GM12878 (cell line): ENCODE data around the gene IRX4. TPM values are rescaled to one million over a fixed set of nuclear protein-coding genes. Genes with fewer than 3 reads are reported as not detected.

Experiments used
- ATAC-seq: fragments of 200-7000 bp; cut with Tn5 transposase; 3 replicates; pipeline ENCODE4 v1.9.1; 2020; ENCODE audit warnings: mild to moderate bottlenecking, moderate library complexity
- BruUV-seq: library from RNA; stranded (reverse); fragments of 400-500 nt; replicated peaks from 2 replicates; lab custom pipeline; 2021; lab: Mats Ljungman, UMichigan
- CTCF ChIA-PET: fragments of 300-600 bp; sonication (Branson Sonifier 250); formaldehyde crosslinking; extraction: SDS; loops from one replicate; lab custom pipeline; 2021; ENCODE audit warnings: inconsistent platforms; lab: Yijun Ruan, JAX
- POLR2A ChIA-PET: fragments of 350-600 bp; formaldehyde crosslinking; extraction: SDS; loops from one replicate; lab custom pipeline; 2021; ENCODE audit warnings: inconsistent platforms; lab: Charles Lee
- RAD21 ChIA-PET: fragments of 300-600 bp; sonication (Branson Sonifier 250); formaldehyde crosslinking; loops from one replicate; lab custom pipeline; 2023; ENCODE audit warnings: antibody characterized with exemption; ENCODE audit not compliant: unreplicated experiment; lab: Charles Lee
- SMC1A ChIA-PET: fragments of 300-600 bp; sonication (Branson Sonifier 250); formaldehyde crosslinking; loops from one replicate; lab custom pipeline; 2023; ENCODE audit not compliant: unreplicated experiment, uncharacterized antibody; lab: Charles Lee
- DNase-seq: peaks from one replicate; pipeline ENCODE4 v3.0.0-alpha.2; 2011; ENCODE audit warnings: low read depth, low spot score
- FAIRE-seq: peaks from 3 replicates; lab custom pipeline; 2011; peaks lifted over from hg19 to GRCh38; lab: Jason Lieb, UNC
- H2AFZ ChIP-seq: 2 replicates; pipeline ENCODE4 v1.6.0; 2011; ENCODE audit warnings: low read depth, low read length, control low read depth; ENCODE audit not compliant: control insufficient read depth
- H3K27ac ChIP-seq: 2 replicates; pipeline ENCODE4 v1.5.1; 2011; ENCODE audit warnings: control low read depth; ENCODE audit not compliant: control insufficient read depth, insufficient read depth
- H3K27me3 ChIP-seq, 2 experiments: replicated peaks in 1 of 2; 2 replicates each; pipeline versions ENCODE4 v1.6.0 to v1.6.1; 2011; ENCODE audit warnings: low read length in 1 of 2; ENCODE audit not compliant: control insufficient read depth in 2 of 2, insufficient read depth in 2 of 2
- H3K36me3 ChIP-seq, 2 experiments: 2 replicates each; pipeline ENCODE4 v1.5.1; 2011; ENCODE audit warnings: low read length in 1 of 2; ENCODE audit not compliant: control insufficient read depth in 2 of 2, insufficient read depth in 2 of 2
- H3K4me1 ChIP-seq: 2 replicates; pipeline ENCODE4 v1.6.1; 2011; ENCODE audit warnings: mild to moderate bottlenecking, low read length, moderate library complexity, mixed read lengths; ENCODE audit not compliant: control insufficient read depth, insufficient read depth
- H3K4me2 ChIP-seq: 2 replicates; pipeline ENCODE4 v1.6.0; 2011; ENCODE audit warnings: control low read depth; ENCODE audit not compliant: control insufficient read depth, insufficient read depth
- H3K4me3 ChIP-seq: fragments of 200-600 bp; sonication (generic); 2 replicates; pipeline ENCODE4 v1.5.1; 2016
- H3K79me2 ChIP-seq: 2 replicates; pipeline ENCODE4 v1.6.0; 2011; ENCODE audit warnings: low read length; ENCODE audit not compliant: control insufficient read depth, insufficient read depth
- H3K9ac ChIP-seq: 2 replicates; pipeline ENCODE4 v1.8.0; 2011; ENCODE audit warnings: low read length, control low read depth, mixed read lengths; ENCODE audit not compliant: control insufficient read depth, insufficient read depth
- H3K9me3 ChIP-seq: replicated peaks from 3 replicates; pipeline ENCODE4 v1.5.1; 2011; ENCODE audit warnings: mild to moderate bottlenecking, low read length; ENCODE audit not compliant: control insufficient read depth, insufficient read depth
- H4K20me1 ChIP-seq: 2 replicates; pipeline ENCODE4 v1.6.0; 2011; ENCODE audit not compliant: control insufficient read depth, insufficient read depth
- E2F4 ChIP-seq: IDR thresholded peaks from 2 replicates; pipeline ENCODE4 v1.6.1; 2012; ENCODE audit warnings: low read depth, low read length, improper control_type of control experiment
- HDAC6 ChIP-seq: fragments of 200-600 bp; sonication (generic); IDR thresholded peaks from one replicate; pipeline ENCODE4 v1.8.0; 2017; ENCODE audit warnings: antibody characterized with exemption; ENCODE audit not compliant: unreplicated experiment
- JUND ChIP-seq: IDR thresholded peaks from 2 replicates; pipeline ENCODE4 v1.6.1; 2012; ENCODE audit warnings: low read depth, mild to moderate bottlenecking, low read length, improper control_type of control experiment, moderate library complexity
- MEF2B ChIP-seq: fragments of 450-650 bp; IDR thresholded peaks from 2 replicates; pipeline ENCODE4 v1.6.1; 2018; ENCODE audit warnings: mild to moderate bottlenecking, moderate library complexity; ENCODE audit not compliant: partially characterized antibody, poor library complexity, severe bottlenecking
- MXI1 ChIP-seq: fragments of 150-350 bp; IDR thresholded peaks from 2 replicates; pipeline ENCODE4 v1.6.1; 2011; ENCODE audit warnings: low read depth, mild to moderate bottlenecking, inconsistent platforms, low read length, improper control_type of control experiment
- RCOR1 ChIP-seq: conservative IDR thresholded peaks from 2 replicates; pipeline ENCODE4 v1.6.1; 2012; ENCODE audit warnings: low read depth, low read length, improper control_type of control experiment
- SMAD1 ChIP-seq: fragments of 450-650 bp; IDR thresholded peaks from 2 replicates; pipeline ENCODE4 v1.6.1; 2018; ENCODE audit warnings: mild to moderate bottlenecking, low read depth; ENCODE audit not compliant: partially characterized antibody
- SP1 ChIP-seq: IDR thresholded peaks from one replicate; pipeline ENCODE4 v1.6.1; 2011; ENCODE audit warnings: low read depth, low read length
- SREBF1 ChIP-seq: IDR thresholded peaks from 2 replicates; pipeline ENCODE4 v1.6.1; 2012; ENCODE audit warnings: mild to moderate bottlenecking, low read length
- TCF7 ChIP-seq: IDR thresholded peaks from 2 replicates; pipeline ENCODE4 v1.6.1; 2014; ENCODE audit warnings: antibody characterized with exemption, borderline replicate concordance
- WGBS: methylation state at CpG from one replicate; pipeline ENCODE4 v1.1.6; 2016; ENCODE audit warnings: low lambda C conversion rate; ENCODE audit not compliant: insufficient replicate concordance, insufficient coverage; ENCODE audit errors: missing lambda C conversion rate; 5-methylcytosine and 5-hydroxymethylcytosine counted together
- in situ Hi-C: fragments of 300-500 bp; cut with MboI; formaldehyde crosslinking; loops from 9 replicates; pipeline ENCODE4 v1.14.3; 2018; ENCODE audit warnings: mixed read lengths
- intact Hi-C: fragments of 100-400 bp; cut with micrococcal nuclease; formaldehyde crosslinking; loops from one replicate; pipeline ENCODE4 v1.14.2; 2022; ENCODE audit not compliant: unreplicated experiment
- polyA plus RNA-seq, 11 experiments: library from polyadenylated mRNA; depleted of rRNA in 4 of 11; unstranded in 6 of 11; stranded (reverse) in 5 of 11; fragments of >200 nt; fragmentation: Nextera tagmentation in 4 of 11; fragmentation: Illumina TruSeq in 1 of 11; extraction: Ambion mirVana in 4 of 11; extraction: Trizol in 1 of 11; gene quantifications; 1 replicate in 1 of 11; 2 replicates in 10 of 11; pipeline versions ENCODE4 v1.2.1 to v1.2.3, GENCODE V29; 2011 to 2016; ENCODE audit warnings: inconsistent platforms in 2 of 11, missing spikeins in 2 of 11, low read depth in 1 of 11
- total RNA-seq, 4 experiments: library from RNA; depleted of rRNA in 3 of 4; stranded (reverse); fragments of >200 nt in 3 of 4; fragmentation: Illumina TruSeq in 1 of 4; extraction: Trizol in 1 of 4; gene quantifications; 2 replicates each; pipeline versions ENCODE4 v1.2.1 to v1.2.3, GENCODE V29; 2013 to 2021
- TF ChIP-seq, protein P1 (sequence below): IDR thresholded peaks from 2 replicates; pipeline ENCODE4 v1.6.1; 2011; ENCODE audit warnings: low read depth, mild to moderate bottlenecking, low read length, moderate library complexity, borderline replicate concordance; ENCODE audit errors: extremely low read depth

IRX4 gene
- total and polyA plus RNA-seq, 10 of the 15 experiments (the other 5 are each of a cell fraction or from before 2014, with no cell fraction given): not detected

- ChIA-PET CTCF (no interaction called here), RAD21 (no interaction called here), POLR2A (no interaction called here), SMC1A (no interaction called here)
- Histone ChIP-seq H3K9me3 (no peaks in the 10 kb centered on the region), H3K4me3 (no peak overlapping the region), H4K20me1 (no peaks in the 10 kb centered on the region), H3K9ac (no peak overlapping the region), H3K4me1 (no peaks in the 10 kb centered on the region), H3K27me3 (no peaks in the 10 kb centered on the region), H3K79me2 (no peaks in the 10 kb centered on the region), H2AFZ (no peak overlapping the region), H3K36me3 (no peaks in the 10 kb centered on the region), H3K27ac (no peak overlapping the region), H3K4me2 (no peak overlapping the region)
- FAIRE-seq (no peak), ATAC-seq (no peak), DNase-seq (no peak)
- in situ Hi-C loops: no loop called here
- intact Hi-C loops: no loop called here
- TF ChIP-seq TCF7 (no peak), SP1 (no peak), SREBF1 (no peak), SMAD1 (no peak), MXI1 (no peak), E2F4 (no peak), HDAC6 (no peak), MEF2B (no peak), JUND (no peak), RCOR1 (no peak)
- TF ChIP-seq, protein P1, sequence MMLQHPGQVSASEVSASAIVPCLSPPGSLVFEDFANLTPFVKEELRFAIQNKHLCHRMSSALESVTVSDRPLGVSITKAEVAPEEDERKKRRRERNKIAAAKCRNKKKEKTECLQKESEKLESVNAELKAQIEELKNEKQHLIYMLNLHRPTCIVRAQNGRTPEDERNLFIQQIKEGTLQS: no peak
- WGBS: 76% methylated on average over 8 of the region's 16 CpGs
- BruUV-seq: no TSS peak
Observed at GRCh38 chr5:1858436-1858835, 24.3 kb downstream of the IRX4 start.
